AG08395 (cell line): ENCODE results near the gene LMCD1.
A peak's percentile ranks its signal among the peaks of the same experiment; 100 is the strongest.

ENCODE experiments used
- DNase-seq: peaks from one replicate; pipeline ENCODE4 v3.0.0; 2012; ENCODE audit warnings: mixed read lengths, low spot score

LMCD1 gene

DNA sequence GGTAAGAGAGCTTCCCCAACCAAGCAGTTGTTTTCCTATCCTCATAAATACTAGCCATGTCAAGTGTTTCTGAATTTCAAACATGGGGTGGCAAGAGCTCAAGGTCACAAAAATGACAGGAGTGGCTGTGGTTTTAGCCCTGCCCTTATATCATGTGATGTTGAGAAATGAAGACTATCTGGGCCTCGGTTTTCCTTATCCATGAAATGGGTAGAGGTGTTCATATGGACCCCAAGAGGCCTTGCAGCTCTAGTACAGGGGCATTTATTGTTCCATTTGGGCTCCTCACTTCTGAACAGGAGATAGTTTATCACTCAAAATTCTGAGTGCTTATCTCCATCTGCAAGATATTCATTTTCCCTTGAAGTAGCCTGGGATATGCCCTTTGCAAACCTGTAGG is 35.8 kb downstream of the LMCD1 start:
- DNase-seq = no peak

DNA sequence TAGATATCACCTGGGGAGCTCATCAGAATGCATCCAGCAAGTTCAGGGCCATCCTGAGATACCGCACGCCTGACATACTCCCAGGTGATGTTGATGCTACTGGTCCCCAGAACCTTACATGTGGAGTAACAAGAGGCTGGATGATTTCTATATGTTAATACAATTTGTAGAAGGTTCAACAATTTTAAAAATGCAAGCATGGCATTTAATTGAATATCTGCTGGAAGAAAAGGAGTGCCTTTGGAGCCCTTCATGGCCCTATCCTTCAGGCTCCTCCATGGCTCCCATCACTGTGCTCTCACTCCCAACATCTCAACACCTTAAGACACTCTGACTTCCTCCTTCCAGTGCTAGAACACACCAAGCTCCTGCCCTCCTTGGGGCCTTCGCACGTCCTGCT is 36.6 kb downstream of the LMCD1 start:
- DNase-seq = no peak

DNA sequence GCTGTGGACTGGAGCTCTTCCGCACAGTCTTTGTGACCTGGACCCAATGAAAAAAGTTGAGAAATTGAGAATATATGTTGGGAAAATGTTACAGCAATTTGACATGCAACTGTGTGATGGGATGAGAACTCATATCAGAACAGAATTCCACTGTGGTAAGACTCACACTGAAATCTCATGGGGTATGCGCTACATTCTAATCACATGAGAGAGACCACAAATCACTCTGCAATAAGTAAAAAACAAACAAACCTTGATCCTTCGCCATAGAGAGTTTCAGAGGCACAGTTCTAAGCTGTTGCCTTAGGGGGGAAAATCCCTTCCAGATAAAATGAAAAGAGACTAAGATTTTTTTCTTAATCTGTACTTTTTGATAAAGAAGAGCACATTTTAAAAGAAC is 37.3 kb downstream of the LMCD1 start:
- DNase-seq = no peak

DNA sequence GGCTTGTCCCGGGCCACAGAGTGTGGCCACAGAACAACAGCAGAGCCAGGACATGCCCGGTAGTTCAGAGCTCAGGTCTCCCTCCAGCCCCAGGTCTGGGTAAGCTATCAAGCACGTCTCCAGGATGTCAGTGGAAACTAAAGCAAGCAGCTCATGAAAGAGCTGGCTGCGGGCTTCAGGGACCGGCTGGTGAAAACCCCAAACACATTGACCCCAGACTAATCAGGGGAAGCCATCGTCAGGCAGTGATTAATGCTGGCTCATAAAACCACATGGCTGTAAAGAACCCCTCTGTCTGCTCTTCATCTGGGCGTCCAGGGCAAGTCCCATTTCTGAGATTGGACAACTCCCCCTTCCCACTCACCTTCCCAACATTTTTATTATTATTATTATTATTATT is 37.8 kb downstream of the LMCD1 start:
- no peak for DNase-seq

DNA sequence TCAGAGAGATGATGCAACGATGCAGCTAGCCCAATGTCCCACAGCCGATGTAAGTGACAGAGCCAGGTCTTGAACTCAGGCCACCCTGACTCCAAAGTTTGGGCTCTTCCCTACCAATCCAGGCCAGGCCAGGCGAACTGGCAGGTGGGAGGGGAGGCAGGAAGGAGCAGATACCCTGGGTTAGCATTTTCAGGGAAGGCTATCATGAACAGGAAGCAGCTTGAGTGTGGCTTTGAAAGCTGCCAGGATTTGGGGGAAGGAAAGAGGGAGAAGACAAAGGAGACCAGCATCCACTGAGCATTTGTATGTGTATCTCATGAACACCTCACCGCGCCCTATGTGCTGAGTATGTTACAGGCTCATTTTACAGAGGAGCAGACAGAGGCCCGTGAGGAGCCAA is 38.8 kb downstream of the LMCD1 start:
- no peak for DNase-seq

DNA sequence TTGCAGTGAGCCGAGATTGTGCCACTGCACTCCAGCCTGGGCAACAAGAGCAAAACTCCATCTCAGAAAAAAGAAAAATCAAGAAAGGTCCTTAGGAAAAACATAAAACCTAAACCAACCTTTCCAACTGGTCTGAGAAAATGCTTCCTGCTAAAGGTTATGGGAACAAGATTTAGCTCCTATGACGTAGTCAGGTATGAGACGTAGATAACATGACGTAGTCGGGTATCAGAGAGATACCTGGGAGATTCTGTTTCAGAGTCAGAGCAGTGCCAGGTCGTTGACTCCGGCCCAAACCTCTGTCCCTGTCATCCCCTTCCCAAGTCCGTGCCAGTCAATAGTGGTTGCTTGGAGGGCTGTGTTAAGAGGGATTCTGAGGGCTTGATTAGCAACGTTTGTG is 39.9 kb downstream of the LMCD1 start:
- no peak for DNase-seq

DNA sequence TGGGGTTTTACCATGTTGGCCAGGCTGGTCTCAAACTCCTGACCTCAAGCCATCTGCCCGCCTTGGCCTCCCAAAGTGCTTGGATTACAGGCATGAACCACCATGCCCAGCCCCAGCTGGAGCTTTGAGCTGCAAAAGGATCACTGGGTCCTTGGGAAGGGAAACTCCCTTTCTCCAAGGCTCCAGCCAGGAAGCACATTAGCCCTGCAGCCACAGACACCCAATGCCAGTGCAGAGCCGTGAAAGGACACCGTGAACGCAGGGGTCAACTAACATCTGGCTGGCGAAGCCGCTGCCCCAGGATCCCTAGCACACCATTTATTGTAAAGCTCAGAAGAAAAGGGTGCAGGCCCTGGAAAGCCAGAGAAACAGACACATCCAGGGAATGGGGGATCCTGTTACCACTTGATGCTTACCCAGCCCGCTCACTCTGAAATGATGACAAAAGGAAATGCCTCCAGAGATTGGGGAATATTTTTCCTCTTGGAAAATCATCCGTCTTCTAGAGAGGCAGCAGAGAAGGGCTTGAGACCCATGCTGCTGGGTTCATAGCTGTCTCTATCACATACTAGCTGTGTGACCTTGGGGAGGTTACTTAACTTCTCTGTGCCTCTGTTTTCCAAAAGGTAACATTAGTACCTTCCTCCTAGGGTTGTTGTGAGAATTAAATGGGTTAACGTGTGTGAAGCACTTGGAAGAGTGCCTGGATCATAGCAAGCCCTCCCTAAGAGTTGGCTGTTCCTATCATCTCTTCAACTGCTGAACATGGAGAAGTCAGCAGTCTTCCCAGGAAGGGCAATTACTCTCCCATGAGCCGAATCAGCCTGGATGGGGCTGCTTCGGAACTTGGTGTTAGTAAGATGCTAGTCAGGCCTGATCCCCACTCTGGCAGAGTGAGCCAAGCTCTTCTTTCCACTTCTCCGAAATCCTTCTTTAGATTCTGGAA is 40.8 kb downstream of the LMCD1 start:
- no peak for DNase-seq

DNA sequence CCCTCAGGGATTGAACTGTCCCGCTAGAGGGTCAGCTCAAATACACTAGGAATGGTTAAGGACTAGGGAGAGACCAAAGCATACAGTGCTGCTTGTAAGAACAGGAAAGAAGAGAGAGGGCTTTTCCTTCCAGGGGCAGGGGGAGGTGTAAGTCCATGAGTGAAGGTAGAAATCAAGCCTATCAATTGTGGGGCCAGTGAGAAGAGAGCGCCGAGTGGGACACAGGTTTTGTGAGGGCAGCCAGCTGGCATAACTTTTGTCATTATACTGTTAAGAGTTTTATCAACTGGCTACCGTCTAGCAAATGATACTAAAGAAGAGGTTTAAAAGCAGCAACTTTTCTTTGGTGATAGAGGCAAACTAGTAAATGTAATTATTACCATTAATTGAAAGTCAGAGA is 45.0 kb downstream of the LMCD1 start:
- DNase-seq = no peak

DNA sequence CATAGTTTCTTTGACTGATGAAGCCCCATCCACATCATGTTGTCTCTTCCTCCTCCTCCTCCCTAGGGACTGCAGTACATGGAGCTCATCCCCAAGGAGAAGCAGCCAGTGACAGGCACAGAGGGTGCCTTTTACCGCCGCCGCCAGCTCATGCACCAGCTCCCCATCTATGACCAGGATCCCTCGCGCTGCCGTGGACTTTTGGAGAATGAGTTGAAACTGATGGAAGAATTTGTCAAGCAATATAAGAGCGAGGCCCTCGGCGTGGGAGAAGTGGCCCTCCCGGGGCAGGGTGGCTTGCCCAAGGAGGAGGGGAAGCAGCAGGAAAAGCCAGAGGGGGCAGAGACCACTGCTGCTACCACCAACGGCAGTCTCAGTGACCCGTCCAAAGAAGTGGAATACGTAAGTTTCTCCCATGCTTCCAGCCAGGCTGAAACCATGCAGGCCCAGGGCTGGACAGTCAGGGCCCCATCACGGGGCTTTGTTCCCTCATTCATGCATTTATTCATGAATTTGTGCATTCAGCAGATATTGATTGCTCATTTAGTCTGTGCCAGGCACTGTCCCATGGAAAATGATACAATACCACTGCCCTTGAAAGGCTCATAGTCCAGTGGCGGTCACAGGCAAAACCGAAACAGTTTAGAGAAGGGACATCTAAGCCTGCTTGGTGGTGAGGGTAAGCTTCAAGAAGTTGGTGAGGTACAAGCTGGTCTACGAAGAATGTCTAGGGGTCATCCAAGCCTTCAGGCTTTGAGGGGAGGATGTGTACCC is 47.1 kb downstream of the LMCD1 start:
- DNase-seq = no peak

DNA sequence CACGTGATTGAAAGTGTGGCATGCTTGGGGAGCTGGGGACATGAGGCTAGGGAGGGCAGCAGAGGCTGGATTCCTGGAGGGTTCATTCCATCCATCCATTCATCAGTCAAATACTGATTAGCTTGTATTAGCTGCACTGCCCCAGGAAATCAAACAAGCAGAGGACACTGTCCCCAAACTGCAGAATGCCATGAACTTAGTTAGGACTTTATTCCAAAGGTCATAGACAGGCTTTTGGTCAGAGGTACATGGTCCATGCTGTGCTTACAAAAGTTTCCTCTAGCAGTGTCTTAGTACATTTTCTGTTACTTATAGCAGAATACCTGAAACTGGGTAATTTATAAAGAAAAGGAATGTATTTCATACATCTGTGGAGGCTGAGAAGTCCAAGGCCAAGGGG is 47.7 kb downstream of the LMCD1 start:
- DNase-seq = no peak

DNA sequence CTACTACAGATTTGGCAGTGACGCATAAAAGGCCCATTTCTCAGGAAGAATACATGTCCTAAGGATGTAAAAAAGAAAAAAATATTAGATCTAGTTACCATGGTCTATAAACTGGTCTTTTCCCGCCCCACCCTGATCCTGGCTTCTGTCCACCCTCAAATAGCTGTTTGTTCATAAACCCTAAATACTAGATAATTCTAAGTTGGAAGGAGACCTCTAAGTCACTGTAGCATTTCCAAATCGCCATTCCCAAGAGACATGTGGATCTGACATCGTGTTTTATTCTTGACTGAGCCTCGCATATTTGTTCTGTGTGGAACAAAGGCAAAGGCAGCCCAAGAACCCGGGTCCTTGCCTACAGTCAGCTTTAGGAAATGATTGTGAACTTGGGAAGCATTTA is 49.0 kb downstream of the LMCD1 start:
- DNase-seq = no peak

DNA sequence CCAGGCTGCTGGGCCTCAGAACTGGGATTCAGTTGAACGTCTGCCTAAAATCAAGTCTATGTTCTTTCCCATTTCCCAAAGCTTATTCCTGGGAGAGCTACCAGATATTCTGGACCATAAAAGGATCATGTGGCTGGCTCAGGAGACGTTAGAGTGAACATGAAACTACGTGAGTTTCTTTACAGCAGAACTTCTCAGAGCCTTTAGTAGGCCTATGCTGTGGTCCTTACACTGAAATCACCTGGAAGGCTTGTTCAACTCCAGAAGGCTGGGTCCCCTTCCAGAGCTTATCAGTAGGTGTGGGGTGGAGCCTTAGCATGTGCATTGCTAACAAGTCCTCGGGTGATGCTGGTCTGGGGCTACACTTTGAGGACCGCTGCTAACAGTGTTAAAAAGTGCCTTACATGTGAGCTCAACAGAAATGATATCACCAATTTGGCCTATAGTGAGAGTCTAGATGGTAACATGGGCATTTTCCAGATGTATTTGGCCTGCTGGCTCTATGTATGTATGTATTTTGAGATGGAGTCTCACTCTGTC is 50.7 kb downstream of the LMCD1 start:
- DNase-seq = no peak

DNA sequence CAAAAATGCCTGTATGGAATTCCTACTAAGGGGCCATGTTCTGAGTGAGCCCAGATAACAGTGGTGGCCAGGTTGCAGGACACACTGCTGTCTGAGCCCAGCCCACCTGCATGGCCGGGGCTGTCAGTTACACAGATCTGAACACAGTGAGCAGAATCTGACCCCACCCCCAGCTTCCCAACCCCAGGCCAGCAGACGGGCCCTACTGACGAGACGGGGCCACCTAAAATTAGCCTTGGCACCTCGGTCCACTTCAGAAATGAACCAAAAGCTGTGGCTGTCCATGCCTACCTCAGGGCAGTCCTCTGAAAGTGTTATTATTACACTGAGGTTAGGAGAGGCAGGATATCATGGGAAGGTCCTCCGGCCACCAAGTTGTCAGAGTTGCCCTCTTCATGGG is 51.8 kb downstream of the LMCD1 start:
- no peak for DNase-seq

DNA sequence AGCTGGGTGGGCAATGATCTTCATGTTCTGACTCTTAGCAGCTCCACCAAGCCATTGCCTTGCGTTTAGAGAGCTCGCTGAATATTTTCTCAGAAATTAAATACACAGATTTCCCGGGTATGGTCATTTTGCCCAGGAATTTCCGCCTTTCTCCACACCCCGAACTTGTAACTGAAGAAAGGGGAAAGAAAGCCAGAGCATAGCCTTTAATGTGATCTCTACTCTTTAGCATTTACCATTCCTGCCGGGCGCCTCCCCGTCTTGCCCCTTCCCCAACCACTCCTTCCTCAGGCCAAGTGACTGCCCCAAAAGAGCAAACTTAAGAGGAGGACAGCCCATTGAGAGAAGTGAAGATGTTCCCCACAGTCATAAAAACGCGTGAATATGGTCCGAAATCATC is 53.1 kb downstream of the LMCD1 start:
- no peak for DNase-seq

DNA sequence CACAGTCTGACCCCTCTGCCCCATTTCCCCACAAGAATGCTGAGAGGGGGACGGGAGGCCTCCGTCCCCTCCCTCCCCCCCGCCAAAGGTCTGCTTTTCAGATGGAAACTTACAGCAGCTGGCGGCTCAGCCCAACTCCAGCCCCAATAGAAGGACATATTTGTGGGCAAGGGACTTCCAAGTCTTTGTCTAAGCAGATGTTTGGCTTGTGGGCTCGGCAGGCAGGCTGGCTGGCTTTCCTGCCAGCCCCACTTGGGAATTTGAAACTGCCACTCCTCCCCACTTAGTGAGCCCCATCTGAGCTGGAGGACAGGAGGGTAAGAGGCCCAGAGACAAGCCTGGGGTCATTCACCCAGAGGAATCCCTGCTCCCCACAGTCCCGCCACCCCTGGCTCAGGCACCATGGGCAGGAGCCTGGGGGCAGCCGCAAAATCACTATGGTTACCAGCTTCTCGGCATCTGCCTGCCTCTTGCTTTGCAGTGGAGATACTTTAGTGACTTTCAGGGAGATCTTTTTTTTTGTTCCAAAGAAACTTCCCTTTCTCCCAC is 53.6 kb downstream of the LMCD1 start:
- DNase-seq = peak; percentile 87

DNA sequence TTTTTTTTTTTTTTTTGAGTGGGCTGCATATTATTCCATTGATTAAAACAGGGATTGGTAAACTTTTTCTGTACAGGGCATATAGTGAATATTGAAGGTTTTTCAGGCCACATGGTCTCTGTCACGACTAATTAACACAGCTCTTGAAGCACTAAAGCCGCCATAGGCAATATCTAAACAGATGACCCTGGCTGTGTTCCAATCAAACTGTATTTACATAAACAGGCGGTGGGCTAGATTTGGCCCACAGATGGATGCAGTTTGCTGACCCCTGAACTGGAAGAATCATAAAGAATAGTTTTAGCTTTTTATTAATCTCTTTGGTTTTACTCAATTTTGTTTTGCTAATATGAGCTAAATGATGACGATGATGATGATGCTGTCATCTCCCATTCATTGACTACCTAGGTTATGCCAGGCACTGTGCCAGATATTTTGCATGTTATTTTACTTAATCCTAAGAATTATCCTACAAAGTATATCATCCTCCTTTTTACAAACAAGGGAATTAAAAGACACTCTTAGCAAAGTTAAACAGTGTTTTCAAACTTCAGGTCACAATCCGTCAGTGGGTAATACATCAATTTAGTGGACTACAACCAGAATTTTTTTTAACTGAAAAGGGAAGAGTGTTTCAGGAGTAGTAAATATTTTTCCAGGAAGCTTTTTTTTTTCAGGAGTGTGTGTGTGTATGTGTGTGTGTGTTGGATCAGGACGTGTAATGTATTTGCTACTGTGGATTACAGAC is 54.3 kb downstream of the LMCD1 start:
- DNase-seq = no peak

DNA sequence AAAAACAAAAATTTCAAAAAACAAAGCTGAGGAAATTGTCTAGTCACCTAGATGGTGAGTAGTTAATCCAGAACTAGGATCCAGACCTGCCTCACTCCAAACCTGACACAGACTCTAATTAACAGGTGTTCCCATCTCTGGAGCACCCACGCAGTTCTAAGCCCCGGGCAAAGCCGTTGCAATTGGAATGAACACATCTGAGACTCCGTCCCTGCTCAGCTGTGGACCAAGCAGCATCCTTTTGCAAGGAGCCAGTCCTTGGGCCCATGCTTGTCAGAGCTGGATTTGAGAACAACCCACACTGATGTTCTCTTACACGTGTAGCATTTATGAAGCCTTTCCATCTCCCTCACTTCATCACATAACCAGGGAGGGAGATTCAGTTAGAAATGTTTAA is 54.8 kb downstream of the LMCD1 start:
- no peak for DNase-seq

DNA sequence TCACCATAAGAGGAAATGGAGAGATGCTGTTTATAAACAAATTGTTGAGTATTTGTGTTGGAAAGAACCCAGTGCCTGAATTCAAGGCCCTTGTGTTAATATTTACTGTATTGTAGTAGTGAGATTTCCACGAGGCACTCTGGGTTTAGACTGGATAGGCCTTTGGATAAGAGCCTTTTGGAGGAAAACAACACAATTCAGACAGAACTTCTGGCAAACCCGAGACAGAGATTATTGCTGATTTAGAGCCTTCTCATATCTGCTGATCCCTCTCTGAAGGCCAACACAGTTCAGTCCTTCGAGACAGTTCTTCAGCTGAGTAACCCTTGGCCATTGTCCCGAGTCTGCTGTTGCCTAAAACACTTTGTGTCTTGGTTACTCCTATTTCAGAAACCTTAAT is 55.7 kb downstream of the LMCD1 start:
- DNase-seq = no peak

DNA sequence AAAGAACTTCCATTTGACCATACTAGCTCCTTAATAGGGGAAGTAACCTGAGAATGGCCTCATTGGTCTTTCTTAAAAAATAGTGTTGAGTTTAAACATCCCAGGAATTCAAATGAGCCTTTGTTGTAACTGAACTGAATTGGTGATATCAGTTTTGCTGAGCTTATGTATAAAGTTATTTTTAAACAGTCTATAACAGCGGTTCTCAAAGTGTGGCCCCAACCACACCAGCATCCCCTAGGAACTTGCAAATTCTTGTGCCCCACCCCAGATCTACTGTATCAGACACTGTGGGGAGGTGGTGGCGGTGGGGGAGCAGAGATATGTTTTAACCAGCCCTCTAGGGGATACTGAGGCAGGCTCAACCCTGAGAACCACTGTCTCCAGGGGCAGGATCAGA is 57.0 kb downstream of the LMCD1 start:
- DNase-seq = no peak

DNA sequence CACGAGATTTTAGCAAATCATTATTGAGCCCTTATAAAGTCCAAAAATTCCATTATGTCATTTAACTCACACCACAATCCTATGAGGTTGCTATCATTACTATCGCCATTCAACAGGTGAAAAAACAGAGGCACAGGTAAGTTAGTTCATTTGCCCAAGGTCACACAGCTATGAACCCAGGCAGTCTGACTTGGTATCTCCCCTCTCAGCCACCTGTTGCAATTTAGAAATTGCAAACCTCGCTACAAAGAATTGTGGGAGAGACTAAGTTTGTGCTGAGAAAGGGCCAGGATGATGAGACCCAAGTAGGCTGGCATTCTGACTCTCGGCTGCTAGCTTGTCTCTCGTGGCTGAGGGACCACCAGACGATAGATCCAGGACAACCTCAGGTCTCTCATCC is 57.7 kb downstream of the LMCD1 start:
- no peak for DNase-seq

DNA sequence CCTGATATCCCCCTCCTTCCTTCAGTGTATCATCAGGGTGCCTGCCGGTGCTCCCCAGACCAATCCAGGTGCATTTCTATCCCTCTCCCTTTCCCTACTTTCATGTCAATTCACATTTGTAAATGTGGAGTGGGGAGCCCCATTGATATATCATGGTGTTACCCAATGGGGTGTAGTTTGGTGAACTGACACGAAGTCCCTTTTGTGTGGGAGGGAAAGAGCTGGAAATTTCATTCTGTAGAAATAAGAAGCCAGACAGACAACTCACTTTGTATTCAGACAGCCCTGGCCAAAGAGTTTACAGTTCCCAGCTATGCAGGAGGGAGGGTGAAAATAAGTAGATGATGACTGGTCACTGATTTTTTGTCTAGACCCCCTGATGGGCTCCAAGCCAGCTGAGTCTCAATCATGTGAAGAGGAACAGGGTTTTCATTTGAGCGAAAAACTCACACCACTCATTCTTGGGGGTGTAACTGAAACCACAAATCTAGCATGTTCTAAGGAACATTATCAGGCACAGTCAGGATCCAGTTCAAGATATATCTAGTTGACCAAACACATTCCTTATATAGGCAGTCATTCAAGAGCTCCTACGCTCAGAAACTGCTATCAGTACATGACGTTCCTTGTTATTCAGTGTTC is 58.9 kb downstream of the LMCD1 start:
- DNase-seq = peak; percentile 14

DNA sequence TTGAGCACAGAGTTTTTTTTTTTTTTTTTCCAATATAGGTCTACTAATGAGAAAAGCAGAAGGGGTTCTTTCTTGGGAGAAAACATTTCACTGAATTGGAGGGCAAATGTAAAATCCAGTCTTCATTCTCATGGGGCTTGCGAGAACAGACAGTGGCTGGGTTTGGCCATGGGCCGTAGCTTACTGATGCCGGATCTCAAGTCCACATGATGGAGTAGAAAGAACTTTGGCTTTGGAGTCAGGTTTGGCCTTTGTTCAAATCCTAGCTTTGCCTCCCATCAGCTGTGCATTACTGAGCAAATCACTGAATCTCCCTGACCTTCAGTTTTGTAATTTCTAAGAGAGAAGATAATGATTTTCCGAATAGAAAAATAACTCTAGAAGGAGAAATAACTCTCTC is 59.7 kb downstream of the LMCD1 start:
- DNase-seq = no peak
